Neuronal stem cell (in vitro differentiated cells): ENCODE data around the gene BCAP31.

Experiments used
- DNase-seq: peaks from one replicate; pipeline ENCODE4 v3.0.0-alpha.2; 2013; ENCODE audit warnings: low spot score
- H2AFZ ChIP-seq: one replicate; pipeline ENCODE4 v1.6.1; 2013; ENCODE audit warnings: mild to moderate bottlenecking, low read length, inconsistent platforms
- H2AK5ac ChIP-seq: 2 replicates; pipeline ENCODE4 v1.6.1; 2013; ENCODE audit warnings: low read depth, mild to moderate bottlenecking, inconsistent platforms, low read length, moderate library complexity, mixed read lengths
- H2BK120ac ChIP-seq: 2 replicates; pipeline ENCODE4 v1.6.1; 2013; ENCODE audit warnings: low read depth, mild to moderate bottlenecking, inconsistent platforms, low read length, moderate library complexity, mixed read lengths
- H2BK12ac ChIP-seq: one replicate; pipeline ENCODE4 v1.6.1; 2013; ENCODE audit warnings: low read length, inconsistent platforms
- H2BK15ac ChIP-seq: 2 replicates; pipeline ENCODE4 v1.6.1; 2013; ENCODE audit warnings: mild to moderate bottlenecking, low read length, inconsistent platforms, mixed read lengths
- H2BK5ac ChIP-seq: one replicate; pipeline ENCODE4 v1.6.1; 2013; ENCODE audit warnings: inconsistent platforms, mild to moderate bottlenecking, low read length, moderate library complexity
- H3K14ac ChIP-seq: one replicate; pipeline ENCODE4 v1.6.1; 2013; ENCODE audit warnings: low read length, inconsistent platforms
- H3K18ac ChIP-seq: 2 replicates; pipeline ENCODE4 v1.6.1; 2013; ENCODE audit warnings: low read length, inconsistent platforms
- H3K23ac ChIP-seq: 2 replicates; pipeline ENCODE4 v1.6.1; 2013; ENCODE audit warnings: low read depth, mild to moderate bottlenecking, mixed read lengths, low read length, inconsistent platforms; ENCODE audit not compliant: poor library complexity
- H3K27ac ChIP-seq: replicated peaks from 3 replicates; pipeline ENCODE4 v1.5.1; 2013; ENCODE audit warnings: low read length, inconsistent platforms
- H3K27me3 ChIP-seq, 3 experiments: 2 replicates each; pipeline ENCODE4 v1.6.1; 2013; ENCODE audit warnings: low read length in 3 of 3, mild to moderate bottlenecking in 2 of 3, inconsistent platforms in 1 of 3, low read depth in 1 of 3, mixed read lengths in 1 of 3, moderate library complexity in 1 of 3; ENCODE audit not compliant: control insufficient read depth in 3 of 3, insufficient read depth in 3 of 3
- H3K36me3 ChIP-seq, 2 donors: replicated peaks in 1 of 2; 2 replicates each; pipeline ENCODE4 v1.6.1; 2013; ENCODE audit warnings: low read length in 2 of 2; ENCODE audit not compliant: control insufficient read depth in 2 of 2, insufficient read depth in 2 of 2
- H3K4ac ChIP-seq: 2 replicates; pipeline ENCODE4 v1.6.1; 2013; ENCODE audit warnings: inconsistent platforms, mild to moderate bottlenecking, low read length, moderate library complexity
- H3K4me1 ChIP-seq, 2 donors: 1 replicate in 1 of 2; 2 replicates in 1 of 2; pipeline ENCODE4 v1.6.1; 2013; ENCODE audit warnings: low read length in 2 of 2, low read depth in 1 of 2; ENCODE audit not compliant: control insufficient read depth in 2 of 2, insufficient read depth in 1 of 2
- H3K4me2 ChIP-seq: one replicate; pipeline ENCODE4 v1.6.1; 2013; ENCODE audit warnings: mild to moderate bottlenecking, low read length, inconsistent platforms; ENCODE audit not compliant: insufficient read depth, poor library complexity, severe bottlenecking
- H3K4me3 ChIP-seq, 2 donors: 2 replicates each; pipeline ENCODE4 v1.5.1; 2013; ENCODE audit warnings: low read length in 2 of 2, mild to moderate bottlenecking in 2 of 2, inconsistent platforms in 1 of 2, moderate library complexity in 1 of 2
- H3K79me1 ChIP-seq: one replicate; pipeline ENCODE4 v1.6.1; 2013; ENCODE audit warnings: low read depth, mild to moderate bottlenecking, inconsistent platforms, low read length, moderate library complexity
- H3K9ac ChIP-seq: one replicate; pipeline ENCODE4 v1.6.1; 2013; ENCODE audit warnings: mild to moderate bottlenecking, low read depth, low read length, inconsistent platforms; ENCODE audit not compliant: poor library complexity
- H3K9me3 ChIP-seq, 2 donors: replicated peaks in 1 of 2; 2 replicates each; pipeline versions ENCODE3 to v1.6.1; 2013; ENCODE audit warnings: low read length in 2 of 2, mild to moderate bottlenecking in 2 of 2, inconsistent platforms in 1 of 2, low read depth in 1 of 2, mixed read lengths in 1 of 2, moderate library complexity in 1 of 2; ENCODE audit not compliant: control insufficient read depth in 2 of 2, insufficient read depth in 1 of 2
- H4K8ac ChIP-seq: one replicate; pipeline ENCODE4 v1.6.1; 2013; ENCODE audit warnings: low read depth, mild to moderate bottlenecking, inconsistent platforms, low read length, moderate library complexity
- H4K91ac ChIP-seq: one replicate; pipeline ENCODE4 v1.6.1; 2013; ENCODE audit warnings: low read length, low read depth, mild to moderate bottlenecking, inconsistent platforms; ENCODE audit not compliant: poor library complexity
- WGBS, 2 donors: extraction: QIAGEN DNeasy Blood & Tissue Kit; methylation state at CpG; one replicate each; pipeline ENCODE4 v1.1.7; 2013; ENCODE audit warnings: missing lambda C conversion rate in 2 of 2, mixed read lengths in 1 of 2; ENCODE audit not compliant: insufficient read length in 2 of 2, insufficient replicate concordance in 1 of 2; ENCODE audit errors: extremely low coverage in 2 of 2; 5-methylcytosine and 5-hydroxymethylcytosine counted together

Gene BCAP31

GRCh38 chrX:153717445-153717844, 6.7 kb downstream of the BCAP31 start:
- Histone ChIP-seq H3K4me1 (no peaks in the 10 kb centered on the region), H2BK120ac (no peak overlapping the region), H3K4ac (no peak overlapping the region), H2BK15ac (no peak overlapping the region), H2BK12ac (no peak overlapping the region), H3K9me3 (no peaks in the 10 kb centered on the region), H3K23ac (no peak overlapping the region), H3K4me3 (no peak overlapping the region), H2BK5ac (no peak overlapping the region), H3K4me2 (no peak overlapping the region), H3K9ac (no peak overlapping the region), H3K36me3 (peaks cover 29 to 83% of the 10 kb centered on the region in 2 donors), H4K8ac (no peak overlapping the region), H3K14ac (no peak overlapping the region), H4K91ac (no peak overlapping the region), H2AK5ac (no peak overlapping the region), H3K79me1 (no peaks in the 10 kb centered on the region), H3K27ac (no peak overlapping the region), H3K27me3 (peaks cover 0 to 7% (median 0%) of the 10 kb centered on the region in 3 experiments), H3K18ac (no peak overlapping the region), H2AFZ (no peak overlapping the region)
- WGBS, 2 donors: no CpG with 5 or more reads among the region's 9 CpGs
- no peak for DNase-seq

DNA sequence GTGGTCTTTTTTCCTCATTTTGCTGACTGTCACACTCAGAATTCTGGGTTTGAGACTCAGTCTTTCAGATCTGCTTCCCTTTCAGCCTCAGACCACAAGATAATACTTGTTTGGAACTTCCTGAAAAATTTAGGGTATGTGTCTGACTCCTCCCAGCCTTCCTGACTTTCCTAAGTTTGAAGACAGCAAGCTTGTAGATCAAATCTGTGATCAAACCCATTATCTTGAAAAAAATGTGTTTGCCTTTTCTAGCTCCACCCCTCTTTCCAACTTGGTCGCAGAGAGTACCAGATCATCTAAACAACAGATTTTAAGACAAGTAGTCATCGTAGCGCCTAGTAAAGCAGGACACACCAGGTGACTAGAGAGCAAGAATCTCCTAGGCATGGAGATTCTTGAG, 9.9 kb downstream of the BCAP31 start:
- Histone ChIP-seq H4K91ac (no peak overlapping the region), H3K36me3 (peaks cover 20 to 67% of the 10 kb centered on the region in 2 donors), H3K9ac (no peak overlapping the region)

DNA sequence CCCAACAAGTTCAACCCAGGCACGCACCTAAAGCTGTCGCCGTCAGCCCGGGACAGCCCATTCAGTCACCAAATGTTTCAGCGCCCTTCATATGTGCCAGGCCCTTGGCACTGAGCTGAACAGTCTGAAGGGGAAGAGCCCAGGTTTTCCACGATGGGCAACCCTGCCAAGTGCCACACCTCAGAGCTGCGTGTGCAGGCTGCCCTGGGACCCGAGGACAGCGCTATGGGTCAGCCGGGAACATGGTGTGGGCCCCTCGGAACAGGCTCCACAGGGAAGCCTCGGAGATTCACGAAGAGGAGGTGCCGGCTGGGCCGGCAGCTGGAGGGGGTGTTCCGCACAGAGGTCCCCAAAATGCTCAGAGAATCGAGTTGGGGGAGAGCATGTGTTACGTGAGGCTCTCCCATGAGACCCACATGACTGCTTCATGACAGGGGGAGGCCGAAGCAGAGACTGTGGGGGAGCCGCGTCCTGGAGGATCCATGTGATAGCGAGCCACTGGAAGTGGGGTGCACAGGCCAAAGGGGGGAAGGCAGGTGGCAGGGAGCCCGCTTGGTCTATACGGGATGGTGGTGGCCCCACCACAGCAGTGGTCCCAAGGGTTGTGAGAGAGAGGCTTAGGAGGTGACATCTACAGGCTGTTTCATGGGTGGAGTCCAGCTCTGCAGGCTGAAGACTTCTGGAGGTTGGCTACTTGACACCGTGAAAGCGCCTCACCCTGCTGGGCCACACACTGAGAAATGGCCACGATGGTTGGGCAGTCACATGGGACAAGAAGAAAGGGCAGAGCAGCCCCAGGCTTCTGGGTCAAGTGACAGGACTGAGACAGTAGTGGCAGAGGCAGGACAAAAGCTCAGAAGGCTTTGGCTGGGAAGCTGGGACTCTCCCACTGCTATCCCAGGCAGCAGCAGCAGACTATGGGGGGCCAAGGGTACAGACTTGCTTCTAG, 14.2 kb downstream of the BCAP31 start:
- no peak overlapping the region for H3K23ac ChIP-seq
- H3K4me1 ChIP-seq: no peaks in the 10 kb centered on the region
- no peak overlapping the region for H3K18ac ChIP-seq
- no peak overlapping the region for H2AK5ac ChIP-seq
- no peak overlapping the region for H3K4me2 ChIP-seq
- peaks cover 2% of the 10 kb centered on the region for H3K79me1 ChIP-seq
- no CpG with 5 or more reads among the region's 27 CpGs for WGBS, 2 donors
- H2BK15ac ChIP-seq: no peak overlapping the region
- no peak overlapping the region for H3K27ac ChIP-seq
- H3K9me3 ChIP-seq: no peaks in the 10 kb centered on the region
- no peak overlapping the region for H3K14ac ChIP-seq
- H3K4ac ChIP-seq: no peak overlapping the region
- no peak overlapping the region for H2BK5ac ChIP-seq
- peaks cover 0 to 2% (median 0%) of the 10 kb centered on the region in 3 experiments for H3K27me3 ChIP-seq
- H4K91ac ChIP-seq: no peak overlapping the region
- DNase-seq: no peak
- no peak overlapping the region for H2BK120ac ChIP-seq
- no peak overlapping the region for H3K9ac ChIP-seq
- no peak overlapping the region for H3K4me3 ChIP-seq
- no peak overlapping the region for H2BK12ac ChIP-seq
- peaks cover 13 to 31% of the 10 kb centered on the region in 2 donors for H3K36me3 ChIP-seq
- no peak overlapping the region for H2AFZ ChIP-seq
- no peak overlapping the region for H4K8ac ChIP-seq

More for the DNA sequence above, 9.9 kb downstream of the BCAP31 start:
- H2BK12ac ChIP-seq: no peak overlapping the region
- no peak overlapping the region for H3K4me3 ChIP-seq
- no peak for DNase-seq
- no peak overlapping the region for H4K8ac ChIP-seq
- H2BK120ac ChIP-seq: no peak overlapping the region
- no peak overlapping the region for H2BK5ac ChIP-seq
- no peaks in the 10 kb centered on the region for H3K4me1 ChIP-seq
- H3K4me2 ChIP-seq: no peak overlapping the region
- H2AFZ ChIP-seq: no peak overlapping the region
- H3K79me1 ChIP-seq: no peaks in the 10 kb centered on the region
- peaks cover 0 to 2% (median 0%) of the 10 kb centered on the region in 3 experiments for H3K27me3 ChIP-seq
- H2AK5ac ChIP-seq: no peak overlapping the region
- H3K18ac ChIP-seq: no peak overlapping the region
- no peak overlapping the region for H2BK15ac ChIP-seq
- H3K27ac ChIP-seq: no peak overlapping the region
- H3K23ac ChIP-seq: no peak overlapping the region
- WGBS, 2 donors: no CpG with 5 or more reads among the region's 3 CpGs
- H3K4ac ChIP-seq: no peak overlapping the region
- H3K14ac ChIP-seq: no peak overlapping the region
- H3K9me3 ChIP-seq: no peaks in the 10 kb centered on the region

DNA sequence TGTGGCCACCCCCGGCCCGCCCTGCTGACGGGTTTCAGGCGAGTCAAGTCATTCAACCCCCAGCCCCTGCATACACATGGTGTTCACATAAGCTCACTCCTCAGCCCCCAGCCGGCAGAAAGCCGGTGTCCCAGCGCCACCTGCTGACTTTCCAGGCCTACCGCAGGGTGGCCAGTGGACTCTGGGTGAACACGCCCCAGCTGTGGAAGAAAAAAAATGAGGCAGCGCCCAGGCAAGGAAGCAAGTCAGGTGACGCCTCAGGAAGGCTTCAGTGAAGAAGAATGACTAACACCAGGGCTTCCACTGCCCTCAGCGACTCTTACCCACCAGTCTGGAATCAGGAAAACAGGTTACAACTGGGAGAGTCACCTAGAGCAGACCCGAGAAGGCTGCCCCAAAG, 15.8 kb downstream of the BCAP31 start:
- no CpG with 5 or more reads among the region's 13 CpGs for WGBS, 2 donors
- no peak overlapping the region for H2BK120ac ChIP-seq
- H3K14ac ChIP-seq: no peak overlapping the region
- no peak overlapping the region for H3K4me3 ChIP-seq
- peaks cover 2% of the 10 kb centered on the region for H3K79me1 ChIP-seq
- peaks cover 3 to 31% of the 10 kb centered on the region in 2 donors for H3K36me3 ChIP-seq
- H3K27ac ChIP-seq: no peak overlapping the region
- no peak overlapping the region for H4K91ac ChIP-seq
- no peak overlapping the region for H3K23ac ChIP-seq
- no peaks in the 10 kb centered on the region for H3K9me3 ChIP-seq
- no peak overlapping the region for H3K4ac ChIP-seq
- no peak overlapping the region for H2BK5ac ChIP-seq
- H3K18ac ChIP-seq: no peak overlapping the region
- no peak overlapping the region for H3K4me2 ChIP-seq
- H3K9ac ChIP-seq: no peak overlapping the region
- no peaks in the 10 kb centered on the region for H3K4me1 ChIP-seq
- H2BK15ac ChIP-seq: no peak overlapping the region
- H2AFZ ChIP-seq: no peak overlapping the region
- H3K27me3 ChIP-seq: peaks cover 0 to 6% (median 0%) of the 10 kb centered on the region in 3 experiments
- H2BK12ac ChIP-seq: no peak overlapping the region
- H2AK5ac ChIP-seq: no peak overlapping the region
- H4K8ac ChIP-seq: no peak overlapping the region
- DNase-seq: no peak
